ENCODE measurements around the gene DCUN1D2.

DNA sequence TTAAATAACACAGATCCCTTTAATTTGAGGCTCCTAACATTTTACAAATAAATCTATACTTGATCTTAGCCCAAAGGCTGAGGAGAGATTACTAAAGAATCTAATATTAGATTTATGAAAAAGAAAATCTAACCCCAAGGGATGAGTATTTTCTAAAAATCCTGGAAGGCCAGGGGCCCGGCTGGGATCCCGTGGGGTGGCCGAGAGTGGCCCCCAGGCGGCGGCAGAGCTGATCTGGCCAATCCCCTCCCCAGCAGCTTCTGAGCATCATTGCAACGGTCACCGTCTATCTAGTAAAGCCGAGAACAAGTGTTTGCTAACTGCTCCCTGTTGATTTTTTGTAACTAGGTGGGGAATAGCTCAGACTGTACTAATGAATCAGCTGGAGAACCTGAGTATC lies 74.7 kb downstream of the DCUN1D2 start:
- TF ChIP-seq, protein P1, sequence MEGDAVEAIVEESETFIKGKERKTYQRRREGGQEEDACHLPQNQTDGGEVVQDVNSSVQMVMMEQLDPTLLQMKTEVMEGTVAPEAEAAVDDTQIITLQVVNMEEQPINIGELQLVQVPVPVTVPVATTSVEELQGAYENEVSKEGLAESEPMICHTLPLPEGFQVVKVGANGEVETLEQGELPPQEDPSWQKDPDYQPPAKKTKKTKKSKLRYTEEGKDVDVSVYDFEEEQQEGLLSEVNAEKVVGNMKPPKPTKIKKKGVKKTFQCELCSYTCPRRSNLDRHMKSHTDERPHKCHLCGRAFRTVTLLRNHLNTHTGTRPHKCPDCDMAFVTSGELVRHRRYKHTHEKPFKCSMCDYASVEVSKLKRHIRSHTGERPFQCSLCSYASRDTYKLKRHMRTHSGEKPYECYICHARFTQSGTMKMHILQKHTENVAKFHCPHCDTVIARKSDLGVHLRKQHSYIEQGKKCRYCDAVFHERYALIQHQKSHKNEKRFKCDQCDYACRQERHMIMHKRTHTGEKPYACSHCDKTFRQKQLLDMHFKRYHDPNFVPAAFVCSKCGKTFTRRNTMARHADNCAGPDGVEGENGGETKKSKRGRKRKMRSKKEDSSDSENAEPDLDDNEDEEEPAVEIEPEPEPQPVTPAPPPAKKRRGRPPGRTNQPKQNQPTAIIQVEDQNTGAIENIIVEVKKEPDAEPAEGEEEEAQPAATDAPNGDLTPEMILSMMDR (conservative IDR thresholded peaks at IDR 0.05; ENCODE audit: low read depth, low read length) = no peak
- TF ChIP-seq EZH2 (IDR thresholded peaks at IDR 0.05; ENCODE audit: borderline replicate concordance, low read depth, low read length, poor library complexity, severe bottlenecking) = no peak
